Sigmoid colon (tissue), 7 donors: Measurements from ENCODE around the gene LARGE2. TPM values are rescaled to one million over a fixed set of nuclear protein-coding genes. Genes with fewer than 3 reads are reported as not detected.

Experiments
- DNase-seq: peaks from one replicate; pipeline ENCODE4 v3.0.0-alpha.2; 2019
- H3K27ac ChIP-seq, 4 donors: fragments of 200-600 bp; sonication (generic); one replicate each; pipeline ENCODE4 v1.5.1; 2016 to 2019; ENCODE audit warnings: mild to moderate bottlenecking in 1 of 4
- H3K27me3 ChIP-seq, 3 donors: fragments of 200-600 bp; sonication (generic); one replicate each; pipeline ENCODE4 v1.5.1; 2019; ENCODE audit warnings: mild to moderate bottlenecking in 1 of 3
- H3K36me3 ChIP-seq, 4 donors: fragments of 200-600 bp; sonication (generic); one replicate each; pipeline ENCODE4 v1.5.1; 2016 to 2019
- H3K4me1 ChIP-seq, 4 donors: fragments of 200-600 bp; sonication (generic); one replicate each; pipeline ENCODE4 v1.5.1; 2017 to 2019
- H3K4me3 ChIP-seq, 4 donors: fragments of 200-600 bp; sonication (generic); one replicate each; pipeline ENCODE4 v1.5.1; 2017 to 2019; ENCODE audit warnings: mild to moderate bottlenecking in 2 of 4, moderate library complexity in 1 of 4
- H3K9me3 ChIP-seq, 4 donors: fragments of 200-600 bp in 3 of 4; sonication (generic) in 3 of 4; one replicate each; pipeline versions ENCODE4 v1.5.1 to v1.6.1; 2013 to 2019
- CTCF ChIP-seq, 4 experiments: fragments of 450-650 bp in 3 of 4; fragments of 200-600 bp in 1 of 4; IDR thresholded peaks; one replicate each; pipeline ENCODE4 v1.5.1; 2016 to 2019; ENCODE audit warnings: antibody characterized with exemption in 4 of 4, mild to moderate bottlenecking in 3 of 4, moderate library complexity in 2 of 4
- EP300 ChIP-seq, 4 donors: sonication (generic); formaldehyde crosslinking; IDR thresholded peaks; one replicate each; pipeline ENCODE4 v1.6.1; 2017; ENCODE audit warnings: antibody characterized with exemption in 4 of 4
- POLR2A ChIP-seq, 2 donors: fragments of 450-650 bp; IDR thresholded peaks; one replicate each; pipeline ENCODE4 v1.6.1; 2016; ENCODE audit warnings: antibody characterized with exemption in 2 of 2, mild to moderate bottlenecking in 2 of 2, moderate library complexity in 2 of 2
- POLR2AphosphoS5 ChIP-seq, 4 donors: sonication (generic); formaldehyde crosslinking; IDR thresholded peaks; one replicate each; pipeline ENCODE4 v1.6.1; 2017; ENCODE audit warnings: antibody characterized with exemption in 4 of 4
- WGBS, 2 donors: extraction: QIAGEN DNeasy Blood & Tissue Kit; methylation state at CpG; one replicate each; pipeline ENCODE4 v1.1.7; 2013; 5-methylcytosine and 5-hydroxymethylcytosine counted together
- intact Hi-C: fragments of 100-400 bp; cut with DNase I; formaldehyde crosslinking; loops from one replicate; pipeline ENCODE4 v1.15.1; 2023
- polyA plus RNA-seq, 3 donors: library from polyadenylated mRNA; stranded (reverse); fragments of 200-250 nt; gene quantifications; one replicate each; pipeline ENCODE4 v1.2.3, GENCODE V29; 2013
- total RNA-seq, 4 donors: library from RNA; depleted of rRNA; stranded (reverse); fragments of >200 nt; gene quantifications; one replicate each; pipeline ENCODE4 v1.1.0, GENCODE V29; 2016
- donor health status: healthy with polysubstance abuse.
- donor health status: Bipolar disorder and iron deficiency.
- donor health status: healthy.

The LARGE2 gene
- total and polyA plus RNA-seq, 7 donors: 0.46 to 13.6 TPM; not detected in 5

GRCh38 chr11:45919806-45920530 is 2.5 kb upstream of the LARGE2 start:
- 83 to 88% methylated on average over 13 of the region's 13 CpGs for WGBS, 2 donors
- peaks cover 15 to 28% (median 20%) of the 10 kb centered on the region in 3 donors for H3K27me3 ChIP-seq
- H3K4me1 ChIP-seq: peaks cover 0 to 38% (median 32%) of the 10 kb centered on the region in 4 donors
- intact Hi-C loops: no loop called here
- H3K36me3 ChIP-seq: peaks cover 0 to 11% (median 4%) of the 10 kb centered on the region in 4 donors
- DNase-seq: peak; percentile 58
- no peak overlapping the region for H3K27ac ChIP-seq
- TF ChIP-seq POLR2AphosphoS5 (IDR thresholded peaks at IDR 0.05) (no peak), EP300 (IDR thresholded peaks at IDR 0.05) (no peak), CTCF (IDR thresholded peaks at IDR 0.05) (no peak), POLR2A (IDR thresholded peaks at IDR 0.05) (no peak)
- H3K9me3 ChIP-seq: no peaks in the 10 kb centered on the region
- H3K4me3 ChIP-seq: no peak overlapping the region

- Histone ChIP-seq H3K4me1 (peaks cover 0 to 38% (median 32%) of the 10 kb centered on the region in 4 donors), H3K27me3 (peaks cover 15 to 34% (median 20%) of the 10 kb centered on the region in 3 donors), H3K9me3 (no peaks in the 10 kb centered on the region), H3K27ac (no peak overlapping the region), H3K36me3 (peaks cover 0 to 2% (median 0%) of the 10 kb centered on the region in 4 donors), H3K4me3 (no peak overlapping the region)
- peak; percentile 42 for DNase-seq
- TF ChIP-seq EP300 (IDR thresholded peaks at IDR 0.05): no peak
- no peak for TF ChIP-seq CTCF (IDR thresholded peaks at IDR 0.05)
- no peak for TF ChIP-seq POLR2A (IDR thresholded peaks at IDR 0.05)
- TF ChIP-seq POLR2AphosphoS5 (IDR thresholded peaks at IDR 0.05): no peak
- intact Hi-C loops: no loop called here
- 84 to 91% methylated on average over 6 of the region's 6 CpGs for WGBS, 2 donors
These were observed 1.7 kb upstream of the LARGE2 start for GRCh38 chr11:45920531-45921477.

GRCh38 chr11:45921561-45922424 is 663 bp upstream of the LARGE2 start:
- no peak for TF ChIP-seq EP300 (IDR thresholded peaks at IDR 0.05)
- no peak for TF ChIP-seq CTCF (IDR thresholded peaks at IDR 0.05)
- TF ChIP-seq POLR2A (IDR thresholded peaks at IDR 0.05): no peak
- no peak for TF ChIP-seq POLR2AphosphoS5 (IDR thresholded peaks at IDR 0.05)
- no peak overlapping the region for H3K27ac ChIP-seq
- H3K4me1 ChIP-seq: peaks cover 0 to 28% (median 25%) of the 10 kb centered on the region in 4 donors
- peak; percentile 63 for DNase-seq
- peaks cover 15 to 38% (median 20%) of the 10 kb centered on the region in 3 donors for H3K27me3 ChIP-seq
- intact Hi-C loops: no loop called here
- H3K9me3 ChIP-seq: no peaks in the 10 kb centered on the region
- WGBS, 2 donors: 10 to 33% methylated on average over 54 of the region's 54 CpGs
- H3K4me3 ChIP-seq: peak overlapping the region in 3 of 4 donors; percentile 22 to 38 (median 37)
- no peaks in the 10 kb centered on the region for H3K36me3 ChIP-seq
